ENCODE data around the gene GAGE10.

DNA sequence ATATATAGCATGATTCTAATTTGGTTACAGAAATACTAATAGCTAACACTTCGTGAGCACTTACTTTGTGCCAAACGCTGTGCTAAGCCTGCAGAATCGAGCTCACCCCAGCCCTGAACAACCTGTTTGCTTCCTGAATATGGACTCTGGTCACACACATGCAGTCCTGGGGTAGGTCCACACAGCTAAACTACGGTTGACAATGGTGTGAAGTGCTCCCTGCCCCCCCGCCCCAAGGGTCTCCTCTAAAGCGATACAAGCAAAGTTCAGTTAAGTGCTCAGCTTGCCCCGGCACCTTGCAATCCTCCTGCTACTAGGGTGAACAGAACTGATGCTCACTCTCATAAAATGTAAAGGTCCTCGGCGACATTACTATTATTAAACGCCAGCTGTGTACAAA, 39.8 kb upstream of the GAGE10 start:
- no peak for TF ChIP-seq POLR2A (IDR thresholded peaks at IDR 0.05)
- TF ChIP-seq, protein P1, sequence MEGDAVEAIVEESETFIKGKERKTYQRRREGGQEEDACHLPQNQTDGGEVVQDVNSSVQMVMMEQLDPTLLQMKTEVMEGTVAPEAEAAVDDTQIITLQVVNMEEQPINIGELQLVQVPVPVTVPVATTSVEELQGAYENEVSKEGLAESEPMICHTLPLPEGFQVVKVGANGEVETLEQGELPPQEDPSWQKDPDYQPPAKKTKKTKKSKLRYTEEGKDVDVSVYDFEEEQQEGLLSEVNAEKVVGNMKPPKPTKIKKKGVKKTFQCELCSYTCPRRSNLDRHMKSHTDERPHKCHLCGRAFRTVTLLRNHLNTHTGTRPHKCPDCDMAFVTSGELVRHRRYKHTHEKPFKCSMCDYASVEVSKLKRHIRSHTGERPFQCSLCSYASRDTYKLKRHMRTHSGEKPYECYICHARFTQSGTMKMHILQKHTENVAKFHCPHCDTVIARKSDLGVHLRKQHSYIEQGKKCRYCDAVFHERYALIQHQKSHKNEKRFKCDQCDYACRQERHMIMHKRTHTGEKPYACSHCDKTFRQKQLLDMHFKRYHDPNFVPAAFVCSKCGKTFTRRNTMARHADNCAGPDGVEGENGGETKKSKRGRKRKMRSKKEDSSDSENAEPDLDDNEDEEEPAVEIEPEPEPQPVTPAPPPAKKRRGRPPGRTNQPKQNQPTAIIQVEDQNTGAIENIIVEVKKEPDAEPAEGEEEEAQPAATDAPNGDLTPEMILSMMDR (IDR thresholded peaks at IDR 0.05): no peak
